GM19463 (cell line): ENCODE results near the gene C6orf89.

Experiments
- ATAC-seq: cut with Tn5 transposase; IDR thresholded peaks from one replicate; pipeline ENCODE4 v1.9.1; 2021; ENCODE audit warnings: mild to moderate bottlenecking, moderate library complexity; ENCODE audit not compliant: unreplicated experiment

C6orf89 gene

GRCh38 chr6:36885461-36886401 is at the start of gene C6orf89:
TSS of gene C6orf89 (plus strand) at chr6:36885952. CDS start at chr6:36899445, 13,493 bp downstream.
- ATAC-seq: peak; percentile 98

- no peak for ATAC-seq
Measured at GRCh38 chr6:36836111-36837021, 49.4 kb upstream of the C6orf89 start.

- ATAC-seq: no peak
Measured at GRCh38 chr6:36837022-36837339, 48.8 kb upstream of the C6orf89 start.

GRCh38 chr6:36837686-36838085 is 48.1 kb upstream of the C6orf89 start:
- no peak for ATAC-seq

GRCh38 chr6:36838896-36839748 is 46.6 kb upstream of the C6orf89 start, which contains the start of gene CPNE5:
TSS of gene CPNE5 (minus strand) at chr6:36839444. CDS start at chr6:36839377, 67 bp downstream.
- ATAC-seq: no peak

- no peak for ATAC-seq
Measured at GRCh38 chr6:36839749-36840431, 45.9 kb upstream of the C6orf89 start.

GRCh38 chr6:36840432-36841403 is 45.0 kb upstream of the C6orf89 start:
- ATAC-seq: no peak

GRCh38 chr6:36841756-36842155 is 44.0 kb upstream of the C6orf89 start:
- ATAC-seq: no peak

GRCh38 chr6:36843170-36843569 is 42.6 kb upstream of the C6orf89 start:
- no peak for ATAC-seq

GRCh38 chr6:36844232-36845170 is 41.3 kb upstream of the C6orf89 start:
- ATAC-seq: no peak

GRCh38 chr6:36845233-36845632 is 40.5 kb upstream of the C6orf89 start:
- no peak for ATAC-seq

- no peak for ATAC-seq
Measured at GRCh38 chr6:36847152-36847551, 38.6 kb upstream of the C6orf89 start.

- no peak for ATAC-seq
Measured at GRCh38 chr6:36847991-36848390, 37.8 kb upstream of the C6orf89 start.

GRCh38 chr6:36848658-36849441 is 36.9 kb upstream of the C6orf89 start:
- no peak for ATAC-seq

- ATAC-seq: no peak
Measured at GRCh38 chr6:36850021-36850420, 35.7 kb upstream of the C6orf89 start.

- no peak for ATAC-seq
Measured at GRCh38 chr6:36851149-36851614, 34.6 kb upstream of the C6orf89 start.

- no peak for ATAC-seq
Measured at GRCh38 chr6:36851626-36852025, 34.1 kb upstream of the C6orf89 start.
